ENCODE measurements around the gene ALG2. TPM values are rescaled to one million over a fixed set of nuclear protein-coding genes. Genes with fewer than 3 reads are reported as not detected.
"Not testable (repeated sequence)": the region's sequence is repeated elsewhere in the genome, so short reads cannot be mapped to it uniquely, and the experiment has no call there.

ALG2 gene
- total and polyA plus RNA-seq, 5 donors from 2014 or later = 17.1 to 35.2 (median 29.2) TPM

- Mint-ChIP-seq H3K27me3 (no peaks in the 10 kb centered on the region), H3K27ac (no peak overlapping the region), H3K4me1 (peaks cover 5 to 21% (median 9%) of the 10 kb centered on the region in 4 donors), H3K4me3 (no peak overlapping the region), H3K36me3 (peaks cover 3% of the 10 kb centered on the region), H3K9me3 (peaks cover 0 to 3% (median 0%) of the 10 kb centered on the region in 7 donors)
- no peaks in the 10 kb centered on the region for H3K27me3 ChIP-seq (ENCODE audit: control insufficient read depth, insufficient read depth, low read length)
- no peaks in the 10 kb centered on the region for H3K36me3 ChIP-seq (ENCODE audit: control insufficient read depth, insufficient read depth, low read length)
- no peaks in the 10 kb centered on the region for H3K9me3 ChIP-seq (ENCODE audit: control insufficient read depth in 2 of 2, low read length in 2 of 2)
- no peak overlapping the region for H3K4me3 ChIP-seq (ENCODE audit: low read depth, low read length)
- DNase-seq = peak in 1 of 3 donors; percentile 41
- peaks cover 9% of the 10 kb centered on the region for H3K4me1 ChIP-seq (ENCODE audit: control insufficient read depth, insufficient read depth, low read length, poor library complexity, severe bottlenecking)
- H3K27ac ChIP-seq (ENCODE audit: insufficient read depth, low read length, poor library complexity, severe bottlenecking) = no peak overlapping the region
- no peak for ATAC-seq (ENCODE audit: low read depth in 2 of 2)
These were observed 27.9 kb upstream of the ALG2 start for GRCh38 chr9:99249619-99250018.

- Mint-ChIP-seq H3K36me3 (peaks cover 20% of the 10 kb centered on the region), H3K9me3 (peaks cover 0 to 3% (median 0%) of the 10 kb centered on the region in 7 donors), H3K4me3 (no peak overlapping the region), H3K27ac (peak overlapping the region in 1 of 3 donors; percentile 6), H3K4me1 (peaks cover 0 to 2% (median 0%) of the 10 kb centered on the region in 4 donors), H3K27me3 (no peaks in the 10 kb centered on the region)
- no peak for DNase-seq
- ATAC-seq (ENCODE audit: low read depth in 2 of 2) = no peak
- Histone ChIP-seq H3K36me3 (ENCODE audit: control insufficient read depth, insufficient read depth, low read length) (peaks cover 4% of the 10 kb centered on the region), H3K27me3 (ENCODE audit: control insufficient read depth, insufficient read depth, low read length) (no peaks in the 10 kb centered on the region), H3K9me3 (ENCODE audit: control insufficient read depth in 2 of 2, low read length in 2 of 2) (no peaks in the 10 kb centered on the region), H3K4me3 (ENCODE audit: low read depth, low read length) (no peak overlapping the region), H3K27ac (ENCODE audit: insufficient read depth, low read length, poor library complexity, severe bottlenecking) (no peak overlapping the region), H3K4me1 (ENCODE audit: control insufficient read depth, insufficient read depth, low read length, poor library complexity, severe bottlenecking) (no peaks in the 10 kb centered on the region)
These were observed 22.9 kb upstream of the ALG2 start for GRCh38 chr9:99244344-99245260.

DNA sequence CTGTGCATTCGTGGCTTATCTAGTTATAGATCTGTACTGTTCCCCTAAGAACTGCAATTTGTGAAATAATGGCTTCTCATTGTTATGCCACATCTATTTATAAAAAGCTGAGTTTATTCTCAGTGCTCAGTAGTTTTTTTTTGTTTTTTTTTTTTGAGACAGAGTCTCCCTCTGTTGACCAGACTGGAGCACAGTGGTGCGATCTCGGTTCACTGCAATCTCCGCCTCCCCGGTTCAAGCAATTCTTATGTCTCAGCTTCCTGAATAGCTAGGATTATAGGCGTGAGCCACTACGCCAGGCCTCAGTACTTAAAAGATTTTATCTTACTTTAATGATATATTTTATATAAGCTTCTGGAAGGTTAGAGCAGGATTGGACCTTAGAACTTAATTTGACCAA is 19.4 kb upstream of the ALG2 start:
- H3K36me3 Mint-ChIP-seq = peaks cover 35% of the 10 kb centered on the region
- no peaks in the 10 kb centered on the region for H3K27me3 Mint-ChIP-seq

GRCh38 chr9:99239341-99240060 is 17.8 kb upstream of the ALG2 start:
- ATAC-seq (ENCODE audit: low read depth in 2 of 2) = no peak
- Mint-ChIP-seq H3K36me3 (peaks cover 35% of the 10 kb centered on the region), H3K4me3 (no peak overlapping the region), H3K27me3 (no peaks in the 10 kb centered on the region), H3K4me1 (peaks cover 3 to 22% (median 9%) of the 10 kb centered on the region in 4 donors), H3K9me3 (no peaks in the 10 kb centered on the region), H3K27ac (no peak overlapping the region)
- Histone ChIP-seq H3K27ac (ENCODE audit: insufficient read depth, low read length, poor library complexity, severe bottlenecking) (no peak overlapping the region), H3K4me1 (ENCODE audit: control insufficient read depth, insufficient read depth, low read length, poor library complexity, severe bottlenecking) (no peaks in the 10 kb centered on the region), H3K27me3 (ENCODE audit: control insufficient read depth, insufficient read depth, low read length) (no peaks in the 10 kb centered on the region), H3K36me3 (ENCODE audit: control insufficient read depth, insufficient read depth, low read length) (peaks cover 4% of the 10 kb centered on the region), H3K9me3 (ENCODE audit: control insufficient read depth in 2 of 2, low read length in 2 of 2) (no peaks in the 10 kb centered on the region), H3K4me3 (ENCODE audit: low read depth, low read length) (no peak overlapping the region)
- DNase-seq = no peak

More for the DNA sequence above, 19.4 kb upstream of the ALG2 start:
- H3K9me3 ChIP-seq (ENCODE audit: control insufficient read depth in 2 of 2, low read length in 2 of 2) = no peaks in the 10 kb centered on the region
- H3K36me3 ChIP-seq (ENCODE audit: control insufficient read depth, insufficient read depth, low read length) = peaks cover 4% of the 10 kb centered on the region
- no peak overlapping the region for H3K27ac Mint-ChIP-seq
- H3K4me1 Mint-ChIP-seq = peaks cover 0 to 10% (median 1%) of the 10 kb centered on the region in 4 donors
- no peak overlapping the region for H3K4me3 ChIP-seq (ENCODE audit: low read depth, low read length)
- no peak for ATAC-seq (ENCODE audit: low read depth in 2 of 2)
- no peaks in the 10 kb centered on the region for H3K4me1 ChIP-seq (ENCODE audit: control insufficient read depth, insufficient read depth, low read length, poor library complexity, severe bottlenecking)
- H3K27ac ChIP-seq (ENCODE audit: insufficient read depth, low read length, poor library complexity, severe bottlenecking) = no peak overlapping the region
- H3K4me3 Mint-ChIP-seq = no peak overlapping the region
- no peak for DNase-seq
- no peaks in the 10 kb centered on the region for H3K27me3 ChIP-seq (ENCODE audit: control insufficient read depth, insufficient read depth, low read length)
- H3K9me3 Mint-ChIP-seq = peaks cover 0 to 2% (median 0%) of the 10 kb centered on the region in 7 donors

GRCh38 chr9:99238331-99238730 is 16.6 kb upstream of the ALG2 start:
- H3K36me3 Mint-ChIP-seq = peaks cover 40% of the 10 kb centered on the region
- H3K27me3 ChIP-seq (ENCODE audit: control insufficient read depth, insufficient read depth, low read length) = no peaks in the 10 kb centered on the region
- H3K4me1 ChIP-seq (ENCODE audit: control insufficient read depth, insufficient read depth, low read length, poor library complexity, severe bottlenecking) = no peaks in the 10 kb centered on the region
- DNase-seq (no peak), ATAC-seq (ENCODE audit: low read depth in 2 of 2) (no peak)
- H3K4me3 Mint-ChIP-seq = no peak overlapping the region
- no peak overlapping the region for H3K4me3 ChIP-seq (ENCODE audit: low read depth, low read length)
- no peak overlapping the region for H3K27ac ChIP-seq (ENCODE audit: insufficient read depth, low read length, poor library complexity, severe bottlenecking)
- no peak overlapping the region for H3K27ac Mint-ChIP-seq
- peaks cover 8% of the 10 kb centered on the region for H3K36me3 ChIP-seq (ENCODE audit: control insufficient read depth, insufficient read depth, low read length)
- no peaks in the 10 kb centered on the region for H3K9me3 ChIP-seq (ENCODE audit: control insufficient read depth in 2 of 2, low read length in 2 of 2)
- H3K4me1 Mint-ChIP-seq = peaks cover 3 to 22% (median 9%) of the 10 kb centered on the region in 4 donors
- no peaks in the 10 kb centered on the region for H3K9me3 Mint-ChIP-seq
- no peaks in the 10 kb centered on the region for H3K27me3 Mint-ChIP-seq

- not testable (repeated sequence) for DNase-seq; H3K36me3 ChIP-seq (ENCODE audit: control insufficient read depth, insufficient read depth, low read length); H3K4me1 ChIP-seq (ENCODE audit: control insufficient read depth, insufficient read depth, low read length, poor library complexity, severe bottlenecking); ATAC-seq (ENCODE audit: low read depth in 2 of 2); H3K9me3 ChIP-seq (ENCODE audit: control insufficient read depth in 2 of 2, low read length in 2 of 2); H3K9me3 Mint-ChIP-seq; H3K27me3 Mint-ChIP-seq; H3K27me3 ChIP-seq (ENCODE audit: control insufficient read depth, insufficient read depth, low read length); H3K27ac ChIP-seq (ENCODE audit: insufficient read depth, low read length, poor library complexity, severe bottlenecking); H3K4me3 ChIP-seq (ENCODE audit: low read depth, low read length); H3K4me3 Mint-ChIP-seq
- Mint-ChIP-seq H3K4me1 (peaks cover 3 to 22% (median 9%) of the 10 kb centered on the region in 4 donors), H3K27ac (peak overlapping the region in 1 of 3 donors; percentile 70), H3K36me3 (peaks cover 44% of the 10 kb centered on the region)
These were observed 16.1 kb upstream of the ALG2 start for GRCh38 chr9:99237849-99238248.

DNA sequence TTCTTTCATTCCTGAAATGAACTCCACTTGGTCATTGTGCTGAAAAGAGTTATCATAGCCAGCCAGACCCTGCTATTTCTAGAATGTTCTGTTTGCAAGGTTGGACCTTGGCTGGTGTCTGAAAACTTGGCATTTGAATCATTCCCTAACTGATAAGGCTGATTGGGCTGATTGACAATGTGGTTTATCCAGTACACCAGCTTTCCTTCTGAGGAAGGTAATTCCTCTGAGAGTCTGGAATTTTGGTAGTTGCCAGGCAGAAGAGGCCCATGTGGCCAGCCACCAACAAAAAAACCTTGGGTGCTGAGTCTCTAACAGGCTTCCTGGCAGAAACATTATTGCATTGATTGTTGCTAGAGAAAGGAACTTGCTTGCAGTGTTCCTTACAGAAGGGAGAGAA is 15.6 kb upstream of the ALG2 start:
- Mint-ChIP-seq H3K4me1 (peaks cover 3 to 22% (median 9%) of the 10 kb centered on the region in 4 donors), H3K4me3 (no peak overlapping the region), H3K9me3 (no peaks in the 10 kb centered on the region), H3K27ac (no peak overlapping the region), H3K36me3 (peaks cover 44% of the 10 kb centered on the region), H3K27me3 (no peaks in the 10 kb centered on the region)
- ATAC-seq (ENCODE audit: low read depth in 2 of 2) (no peak), DNase-seq (no peak)
- Histone ChIP-seq H3K4me3 (ENCODE audit: low read depth, low read length) (no peak overlapping the region), H3K27ac (ENCODE audit: insufficient read depth, low read length, poor library complexity, severe bottlenecking) (no peak overlapping the region), H3K4me1 (ENCODE audit: control insufficient read depth, insufficient read depth, low read length, poor library complexity, severe bottlenecking) (no peaks in the 10 kb centered on the region), H3K36me3 (ENCODE audit: control insufficient read depth, insufficient read depth, low read length) (peaks cover 14% of the 10 kb centered on the region), H3K27me3 (ENCODE audit: control insufficient read depth, insufficient read depth, low read length) (no peaks in the 10 kb centered on the region), H3K9me3 (ENCODE audit: control insufficient read depth in 2 of 2, low read length in 2 of 2) (no peaks in the 10 kb centered on the region)
